ENCODE data around the gene WNT9B. TPM values are rescaled to one million over a fixed set of nuclear protein-coding genes. Genes with fewer than 3 reads are reported as not detected.

Gene WNT9B
- total RNA-seq, 1 donor from 2014 or later: not detected

- peaks cover 30% of the 10 kb centered on the region for H3K36me3 Mint-ChIP-seq
These were observed 45.6 kb upstream of the WNT9B start for GRCh38 chr17:46805771-46806170.

GRCh38 chr17:46809110-46809571 is 42.2 kb upstream of the WNT9B start:
- Histone ChIP-seq H3K27me3 (peaks cover 27% of the 10 kb centered on the region), H3K9ac (no peak overlapping the region), H3F3A (ENCODE audit: low read depth) (no peaks in the 10 kb centered on the region), H4K20me1 (ENCODE audit: low read depth) (no peaks in the 10 kb centered on the region), H3K27ac (no peak overlapping the region), H3K79me2 (ENCODE audit: low read depth) (no peaks in the 10 kb centered on the region), H3K9me3 (ENCODE audit: low read depth) (no peaks in the 10 kb centered on the region), H2AFZ (replicated peaks) (no peak overlapping the region), H3K36me3 (no peaks in the 10 kb centered on the region), H3K4me2 (no peak overlapping the region), H3K4me3 (no peak overlapping the region), H3K4me1 (no peaks in the 10 kb centered on the region)
- TF ChIP-seq, protein P1, sequence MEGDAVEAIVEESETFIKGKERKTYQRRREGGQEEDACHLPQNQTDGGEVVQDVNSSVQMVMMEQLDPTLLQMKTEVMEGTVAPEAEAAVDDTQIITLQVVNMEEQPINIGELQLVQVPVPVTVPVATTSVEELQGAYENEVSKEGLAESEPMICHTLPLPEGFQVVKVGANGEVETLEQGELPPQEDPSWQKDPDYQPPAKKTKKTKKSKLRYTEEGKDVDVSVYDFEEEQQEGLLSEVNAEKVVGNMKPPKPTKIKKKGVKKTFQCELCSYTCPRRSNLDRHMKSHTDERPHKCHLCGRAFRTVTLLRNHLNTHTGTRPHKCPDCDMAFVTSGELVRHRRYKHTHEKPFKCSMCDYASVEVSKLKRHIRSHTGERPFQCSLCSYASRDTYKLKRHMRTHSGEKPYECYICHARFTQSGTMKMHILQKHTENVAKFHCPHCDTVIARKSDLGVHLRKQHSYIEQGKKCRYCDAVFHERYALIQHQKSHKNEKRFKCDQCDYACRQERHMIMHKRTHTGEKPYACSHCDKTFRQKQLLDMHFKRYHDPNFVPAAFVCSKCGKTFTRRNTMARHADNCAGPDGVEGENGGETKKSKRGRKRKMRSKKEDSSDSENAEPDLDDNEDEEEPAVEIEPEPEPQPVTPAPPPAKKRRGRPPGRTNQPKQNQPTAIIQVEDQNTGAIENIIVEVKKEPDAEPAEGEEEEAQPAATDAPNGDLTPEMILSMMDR (IDR thresholded peaks at IDR 0.05): no peak
- DNase-seq (ENCODE audit: low spot score): no peak
- Mint-ChIP-seq H3K4me1 (peaks cover 50% of the 10 kb centered on the region), H3K27me3 (ENCODE audit: insufficient read depth, low read depth) (peaks cover 19% of the 10 kb centered on the region), H3K9me3 (no peaks in the 10 kb centered on the region), H3K4me3 (no peak overlapping the region), H3K27ac (peak overlapping the region; percentile 72), H3K36me3 (peaks cover 30% of the 10 kb centered on the region)

More at GRCh38 chr17:46805771-46806170, 45.6 kb upstream of the WNT9B start:
- Histone ChIP-seq H3K9ac (no peak overlapping the region), H3K27ac (no peak overlapping the region), H3K4me2 (no peak overlapping the region), H3K9me3 (ENCODE audit: low read depth) (no peaks in the 10 kb centered on the region), H3F3A (ENCODE audit: low read depth) (no peaks in the 10 kb centered on the region), H3K79me2 (ENCODE audit: low read depth) (no peaks in the 10 kb centered on the region), H3K36me3 (no peaks in the 10 kb centered on the region), H2AFZ (replicated peaks) (no peak overlapping the region), H4K20me1 (ENCODE audit: low read depth) (no peaks in the 10 kb centered on the region), H3K4me3 (no peak overlapping the region), H3K27me3 (no peaks in the 10 kb centered on the region), H3K4me1 (no peaks in the 10 kb centered on the region)
- TF ChIP-seq EZH2phosphoT487 (IDR thresholded peaks at IDR 0.05): no peak
- TF ChIP-seq, protein P1 (IDR thresholded peaks at IDR 0.05): no peak
- TF ChIP-seq EZH2 (IDR thresholded peaks at IDR 0.05): no peak
- Mint-ChIP-seq H3K4me3 (no peak overlapping the region), H3K9me3 (no peaks in the 10 kb centered on the region), H3K27ac (no peak overlapping the region), H3K4me1 (peaks cover 22% of the 10 kb centered on the region), H3K27me3 (ENCODE audit: insufficient read depth, low read depth) (peaks cover 15% of the 10 kb centered on the region)
- DNase-seq (ENCODE audit: low spot score): no peak

DNA sequence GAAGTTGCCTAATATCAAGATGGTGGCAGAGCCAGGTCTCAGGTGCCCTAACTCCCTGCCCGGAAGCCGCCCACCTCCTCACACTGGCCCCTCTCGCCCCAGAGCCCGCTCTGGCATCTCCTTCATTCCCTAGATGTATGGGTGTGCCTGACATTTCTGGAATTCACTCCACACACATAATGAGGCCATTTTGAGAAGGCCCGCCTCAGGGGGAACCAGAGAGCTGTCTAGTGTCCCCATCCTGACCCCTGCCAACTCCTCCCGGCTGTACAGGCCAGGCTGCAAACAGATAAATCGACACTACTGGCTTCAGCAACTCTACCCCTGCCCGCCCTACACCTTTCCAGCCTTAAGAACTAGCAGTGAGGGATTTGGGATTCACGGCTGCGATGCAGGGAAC is 40.5 kb upstream of the WNT9B start:
- Histone ChIP-seq H3K79me2 (ENCODE audit: low read depth) (no peaks in the 10 kb centered on the region), H4K20me1 (ENCODE audit: low read depth) (no peaks in the 10 kb centered on the region), H3K9me3 (ENCODE audit: low read depth) (no peaks in the 10 kb centered on the region), H3K4me1 (no peaks in the 10 kb centered on the region), H3K4me3 (no peak overlapping the region), H3K27ac (no peak overlapping the region), H3K36me3 (no peaks in the 10 kb centered on the region), H3K4me2 (no peak overlapping the region), H3K27me3 (peaks cover 44% of the 10 kb centered on the region), H3F3A (ENCODE audit: low read depth) (no peaks in the 10 kb centered on the region), H3K9ac (no peak overlapping the region), H2AFZ (replicated peaks) (no peak overlapping the region)
- TF ChIP-seq, protein P1 (IDR thresholded peaks at IDR 0.05): no peak
- TF ChIP-seq EZH2 (IDR thresholded peaks at IDR 0.05): no peak
- no peak for TF ChIP-seq EZH2phosphoT487 (IDR thresholded peaks at IDR 0.05)
- H3K36me3 Mint-ChIP-seq: peaks cover 20% of the 10 kb centered on the region
- peak overlapping the region; percentile 57 for H3K27ac Mint-ChIP-seq
- no peaks in the 10 kb centered on the region for H3K9me3 Mint-ChIP-seq
- peak overlapping the region; percentile 48 for H3K4me3 Mint-ChIP-seq
- DNase-seq (ENCODE audit: low spot score): no peak
- H3K27me3 Mint-ChIP-seq (ENCODE audit: insufficient read depth, low read depth): peaks cover 20% of the 10 kb centered on the region
- H3K4me1 Mint-ChIP-seq: peaks cover 65% of the 10 kb centered on the region
